SK-N-DZ (cell line): ENCODE measurements around the gene TBC1D17.

ENCODE experiments used
- DNase-seq: peaks from one replicate; pipeline ENCODE4 v3.0.0-alpha.2; 2015; ENCODE audit warnings: low spot score

Gene TBC1D17

DNA sequence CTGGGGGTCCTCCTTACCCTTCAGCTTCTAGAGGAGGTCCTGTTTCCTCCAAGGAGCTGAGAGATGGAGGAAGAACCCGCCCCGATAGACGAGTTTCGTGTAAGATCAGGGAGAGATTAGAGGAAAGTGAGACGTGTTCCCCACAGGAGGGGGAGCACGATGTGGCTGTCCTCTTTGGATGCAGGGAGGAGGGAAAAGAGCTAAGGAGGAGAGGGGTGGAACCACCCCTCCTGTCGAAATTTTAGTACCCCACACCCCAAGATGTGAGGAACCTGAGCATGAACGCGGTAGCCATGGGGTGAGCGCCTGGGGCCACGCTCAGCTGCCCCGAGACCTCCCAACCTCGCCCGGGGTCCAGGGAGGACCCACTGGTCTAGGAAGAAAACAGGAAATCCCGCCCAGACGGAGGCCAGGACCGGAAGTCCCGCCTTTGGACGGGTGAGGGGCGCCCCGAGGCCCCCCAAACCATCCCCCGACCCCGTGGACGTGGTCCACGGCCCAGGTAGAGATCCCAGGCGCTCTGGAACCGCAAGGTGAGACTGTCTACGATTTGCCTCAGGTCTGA is 1.6 kb upstream of the TBC1D17 start:
- peak; percentile 57 for DNase-seq

DNA sequence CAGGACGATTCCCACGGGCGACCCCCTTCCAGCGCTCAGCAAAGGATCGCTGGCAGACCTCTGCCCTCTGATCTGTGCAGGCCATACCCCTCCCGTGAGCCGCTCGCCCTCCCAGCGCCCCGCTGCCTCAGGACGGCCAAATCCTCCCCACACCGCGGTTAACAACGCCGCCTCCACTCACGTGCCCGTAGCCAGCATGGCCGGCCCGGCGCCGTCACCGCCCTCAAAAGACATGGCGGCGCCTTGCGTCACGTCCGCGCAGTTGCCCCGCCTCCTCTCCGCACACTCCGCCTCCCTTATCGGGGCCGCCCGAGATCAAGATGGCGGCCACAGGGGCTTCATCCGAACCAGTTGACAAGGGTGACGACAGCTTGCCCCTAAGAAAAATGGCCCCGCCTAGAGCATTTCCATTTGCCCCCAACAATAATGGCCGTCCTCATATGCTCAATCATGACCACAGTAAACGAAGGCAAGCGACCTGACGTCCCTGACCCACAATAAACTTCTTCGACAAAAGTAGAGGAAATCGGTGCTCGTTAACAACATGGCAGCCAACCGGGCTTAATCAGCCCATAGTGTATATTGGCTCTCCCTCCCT is 981 bp upstream of the TBC1D17 start:
- peak; percentile 95 for DNase-seq

DNA sequence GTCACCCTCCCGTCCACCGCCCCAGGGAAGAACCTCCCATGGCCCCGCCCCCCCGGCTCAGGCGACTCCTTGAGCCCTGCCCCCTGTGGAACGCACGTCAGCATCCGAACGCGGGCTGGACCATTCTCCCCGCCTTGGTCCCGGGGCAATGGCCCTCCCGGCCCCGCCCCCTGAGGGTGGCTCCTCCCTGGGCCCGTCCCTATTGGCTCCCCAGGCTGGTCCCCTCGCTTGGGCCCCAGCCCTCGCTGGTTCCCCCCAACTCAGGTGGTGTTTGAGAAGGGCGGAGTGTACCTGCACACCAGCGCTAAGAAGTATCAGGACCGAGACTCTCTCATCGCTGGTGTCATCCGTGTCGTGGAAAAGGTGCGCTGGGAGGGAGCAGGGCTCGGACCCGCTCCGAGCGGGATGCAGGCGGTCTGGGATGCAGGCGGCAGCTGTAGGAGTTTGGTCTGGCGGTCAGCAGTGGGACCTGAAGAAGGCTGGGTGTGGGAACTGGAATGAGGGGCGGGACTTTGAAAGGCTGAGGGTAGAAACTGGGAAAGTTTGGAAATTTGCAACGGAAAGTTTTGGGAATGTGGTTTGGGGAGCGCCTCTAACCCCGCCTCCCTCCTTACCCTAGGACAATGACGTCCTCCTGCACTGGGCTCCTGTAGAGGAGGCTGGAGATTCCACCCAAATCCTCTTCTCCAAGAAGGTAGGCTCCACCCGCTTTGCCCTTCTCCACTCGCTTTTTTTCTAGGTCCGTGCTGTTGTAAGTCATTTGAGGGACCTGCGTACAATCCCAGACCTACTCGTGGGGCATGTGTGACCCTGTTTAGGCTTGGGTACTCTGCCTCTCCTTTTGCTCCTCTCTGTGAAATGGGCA is 609 bp downstream of the TBC1D17 start:
- peak; percentile 90 for DNase-seq

DNA sequence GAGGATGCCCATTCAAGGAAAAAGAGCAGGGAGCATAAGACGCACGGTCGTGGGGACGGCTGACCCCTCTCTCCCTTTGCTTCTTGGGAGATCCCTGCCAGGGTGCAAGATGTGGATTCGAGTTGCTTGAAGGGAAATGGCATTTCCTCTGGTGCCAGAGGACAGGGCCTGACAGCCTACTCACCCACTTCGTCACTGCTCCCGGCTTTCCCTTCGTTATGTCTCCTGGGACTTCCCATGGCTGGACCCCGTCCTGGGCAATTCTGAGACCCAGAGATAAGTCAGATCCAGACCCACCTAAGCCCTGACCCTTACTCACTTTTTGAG is 1.2 kb downstream of the TBC1D17 start:
- no peak for DNase-seq

DNA sequence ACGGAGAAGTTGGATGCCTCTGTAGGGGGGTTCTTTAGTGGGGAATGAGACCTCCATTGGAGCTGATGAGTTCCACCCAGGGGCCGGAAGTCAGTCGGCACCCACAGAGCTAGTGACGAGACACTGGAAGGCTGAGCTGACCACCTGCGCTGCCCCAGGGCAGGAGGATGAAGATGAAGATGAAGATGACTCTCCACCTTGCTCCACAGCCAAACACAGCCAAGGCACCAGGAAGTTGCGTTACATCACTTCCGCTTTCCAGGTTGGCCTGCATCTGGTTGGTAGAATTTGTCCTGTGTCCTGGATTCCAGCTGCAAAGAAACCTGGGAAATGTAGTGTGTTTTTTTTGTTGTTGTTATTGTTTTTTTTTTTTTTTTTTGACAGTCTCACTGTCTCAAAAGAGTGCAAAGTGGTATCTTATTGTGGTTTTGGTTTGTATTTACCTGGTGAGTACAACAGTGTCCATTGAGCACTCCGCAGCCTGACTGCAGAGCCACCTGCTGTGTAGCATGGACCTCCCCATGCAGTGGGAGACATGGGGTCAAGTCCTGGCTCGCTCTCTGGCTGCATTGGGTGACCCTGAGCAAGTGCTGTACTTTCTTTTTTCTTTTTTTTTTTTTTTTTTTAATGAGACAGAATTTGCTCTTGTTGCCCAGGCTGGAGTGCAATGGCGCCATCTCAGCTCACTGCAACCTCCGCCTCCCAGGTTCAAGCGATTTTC is 1.9 kb downstream of the TBC1D17 start:
- no peak for DNase-seq

DNA sequence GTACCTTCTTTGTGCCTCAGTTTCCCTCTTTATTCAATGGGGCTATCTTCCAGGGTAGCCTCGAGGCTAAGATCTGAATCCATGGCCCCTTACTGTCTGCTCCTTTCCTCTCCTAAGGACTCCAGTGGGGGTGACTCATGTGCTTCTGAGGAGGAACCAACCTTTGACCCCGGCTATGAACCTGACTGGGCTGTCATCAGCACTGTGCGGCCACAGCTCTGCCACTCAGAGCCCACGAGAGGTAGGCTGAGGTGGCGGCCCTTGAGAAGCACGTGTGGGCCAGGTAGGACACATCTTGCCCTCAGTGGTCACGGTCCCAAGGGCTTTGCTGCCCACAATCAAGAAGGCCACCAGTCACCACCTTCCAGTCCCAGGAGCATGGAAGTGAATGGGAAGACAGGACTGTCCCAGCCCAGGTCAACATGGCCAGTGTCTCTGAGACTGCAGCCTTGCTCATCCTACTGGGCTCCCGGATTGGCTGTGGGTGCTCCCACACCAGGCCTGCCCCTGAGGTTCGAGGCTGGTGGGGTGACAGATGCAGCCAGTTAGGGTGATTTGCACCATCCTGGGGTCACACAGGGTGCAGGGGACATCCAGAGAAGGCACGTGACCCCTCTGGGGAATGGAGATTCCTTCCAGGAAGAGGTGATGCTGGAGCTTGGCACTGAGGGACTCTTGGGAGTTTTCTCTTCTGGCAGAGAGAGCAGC is 2.8 kb downstream of the TBC1D17 start:
- no peak for DNase-seq

DNA sequence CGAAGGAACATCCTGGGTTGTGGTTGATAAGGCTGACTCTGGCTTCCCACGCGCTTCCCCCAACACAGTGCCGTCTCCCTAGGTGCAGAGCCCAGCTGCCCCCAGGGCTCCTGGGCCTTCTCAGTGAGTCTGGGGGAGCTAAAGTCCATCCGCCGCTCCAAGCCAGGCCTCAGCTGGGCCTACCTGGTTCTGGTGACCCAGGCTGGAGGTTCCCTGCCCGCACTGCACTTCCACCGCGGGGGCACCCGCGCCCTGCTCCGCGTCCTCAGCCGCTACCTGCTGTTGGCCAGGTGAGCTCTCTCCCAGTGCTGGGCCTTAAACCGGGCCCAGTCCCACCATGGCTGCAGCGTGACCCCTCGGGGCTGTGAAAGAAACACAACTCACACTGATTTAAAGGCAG is 3.7 kb downstream of the TBC1D17 start:
- DNase-seq, result no peak

DNA sequence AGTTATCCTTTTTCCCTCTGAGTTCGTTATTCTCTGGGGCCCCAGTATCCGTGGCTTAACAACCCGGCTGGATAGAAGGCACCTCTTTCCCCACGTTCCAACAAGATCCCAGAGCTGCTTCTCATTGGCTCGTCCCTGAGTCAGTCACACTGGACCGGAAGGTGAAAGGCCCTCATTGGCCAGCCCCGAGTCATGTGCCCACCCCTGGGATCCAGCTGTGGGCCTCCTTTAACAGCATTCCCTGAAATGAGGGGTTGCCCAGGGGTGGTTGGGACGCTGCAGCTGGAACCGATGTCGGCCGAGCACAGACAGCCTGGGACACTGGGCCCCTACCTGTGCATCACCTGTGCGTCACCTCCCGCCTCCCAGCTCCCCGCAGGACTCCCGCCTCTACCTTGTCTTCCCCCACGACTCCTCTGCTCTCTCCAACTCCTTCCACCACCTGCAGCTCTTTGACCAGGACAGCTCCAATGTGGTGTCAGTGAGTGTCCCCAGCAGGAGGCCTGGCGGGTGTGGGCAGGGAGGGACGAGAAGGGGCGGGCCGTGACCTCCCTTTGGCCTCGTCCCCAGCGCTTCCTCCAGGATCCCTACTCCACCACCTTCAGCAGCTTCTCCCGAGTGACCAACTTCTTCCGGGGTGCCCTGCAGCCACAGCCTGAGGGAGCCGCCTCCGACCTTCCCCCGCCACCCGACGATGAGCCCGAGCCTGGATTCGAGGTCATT is 4.3 kb downstream of the TBC1D17 start:
- DNase-seq, result no peak

DNA sequence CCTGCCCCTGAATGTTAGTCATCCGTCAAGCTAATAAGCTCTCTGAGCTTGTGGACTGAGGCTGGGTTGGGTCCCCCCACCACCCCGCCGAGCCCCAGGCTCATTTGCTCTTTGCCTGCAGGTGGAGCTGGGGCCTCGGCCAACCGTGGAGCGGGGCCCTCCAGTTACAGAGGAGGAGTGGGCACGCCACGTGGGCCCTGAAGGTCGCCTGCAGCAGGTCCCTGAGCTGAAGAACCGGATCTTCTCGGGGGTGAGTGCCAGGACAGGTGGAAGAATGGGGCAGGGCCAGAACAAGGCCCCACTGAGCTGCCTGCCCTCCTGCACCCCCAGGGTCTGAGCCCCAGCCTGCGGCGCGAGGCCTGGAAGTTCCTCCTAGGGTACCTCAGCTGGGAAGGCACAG is 5.1 kb downstream of the TBC1D17 start:
- no peak for DNase-seq

DNA sequence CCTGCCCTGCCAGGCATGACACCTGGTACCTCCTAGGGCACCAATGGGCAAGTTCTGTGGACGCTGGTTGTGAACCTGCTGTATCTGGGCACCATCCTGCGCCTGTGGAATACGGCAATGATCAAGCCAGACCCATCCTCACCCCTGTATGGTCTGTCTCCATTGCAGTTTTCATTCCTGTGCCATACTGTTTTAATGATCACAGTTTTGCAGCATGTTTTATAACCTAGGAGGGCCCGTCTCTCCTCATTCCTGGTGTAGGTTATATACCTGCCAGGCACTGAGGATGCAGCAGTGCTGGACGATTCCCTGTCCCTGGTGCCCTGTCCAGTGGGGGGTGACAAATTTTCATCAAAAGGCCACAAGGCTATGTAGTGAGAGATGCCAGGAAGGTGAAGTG is 5.6 kb downstream of the TBC1D17 start:
- no peak for DNase-seq

DNA sequence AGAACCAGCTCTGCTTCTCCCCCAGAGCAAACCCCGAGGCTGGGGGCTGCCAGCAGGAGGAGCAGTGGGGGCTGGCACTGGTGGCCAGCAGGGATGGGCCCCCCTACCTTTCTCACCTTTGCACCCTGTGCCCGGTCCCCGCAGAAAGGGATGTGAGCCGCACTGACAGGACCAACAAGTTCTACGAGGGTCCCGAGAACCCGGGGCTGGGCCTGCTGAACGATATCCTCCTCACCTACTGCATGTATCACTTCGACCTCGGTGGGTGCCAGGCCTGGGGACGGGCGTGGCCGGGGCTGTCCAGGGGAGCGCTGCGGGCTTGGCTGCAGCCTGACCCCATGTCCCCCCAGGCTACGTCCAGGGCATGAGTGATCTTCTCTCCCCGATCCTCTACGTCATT is 6.6 kb downstream of the TBC1D17 start:
- DNase-seq, result no peak

DNA sequence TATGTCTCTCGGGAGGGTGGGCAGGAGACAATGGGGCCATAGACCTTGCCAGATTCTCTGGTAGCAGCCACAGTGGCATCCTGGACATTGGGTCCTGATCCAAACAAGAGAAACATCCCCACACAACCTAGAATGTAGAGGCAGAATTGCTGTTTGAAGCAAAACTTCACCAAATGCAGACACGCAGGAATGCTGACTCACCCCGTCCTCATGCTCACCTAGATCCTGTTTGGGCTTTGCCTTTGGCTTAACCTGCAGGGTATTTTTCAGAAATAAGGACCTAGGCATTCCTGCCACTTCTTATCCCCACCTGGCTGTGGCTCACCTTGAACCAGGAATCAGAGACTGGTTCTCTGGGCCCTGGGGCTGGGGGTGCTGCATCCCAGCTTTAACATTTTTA is 7.3 kb downstream of the TBC1D17 start:
- no peak for DNase-seq

DNA sequence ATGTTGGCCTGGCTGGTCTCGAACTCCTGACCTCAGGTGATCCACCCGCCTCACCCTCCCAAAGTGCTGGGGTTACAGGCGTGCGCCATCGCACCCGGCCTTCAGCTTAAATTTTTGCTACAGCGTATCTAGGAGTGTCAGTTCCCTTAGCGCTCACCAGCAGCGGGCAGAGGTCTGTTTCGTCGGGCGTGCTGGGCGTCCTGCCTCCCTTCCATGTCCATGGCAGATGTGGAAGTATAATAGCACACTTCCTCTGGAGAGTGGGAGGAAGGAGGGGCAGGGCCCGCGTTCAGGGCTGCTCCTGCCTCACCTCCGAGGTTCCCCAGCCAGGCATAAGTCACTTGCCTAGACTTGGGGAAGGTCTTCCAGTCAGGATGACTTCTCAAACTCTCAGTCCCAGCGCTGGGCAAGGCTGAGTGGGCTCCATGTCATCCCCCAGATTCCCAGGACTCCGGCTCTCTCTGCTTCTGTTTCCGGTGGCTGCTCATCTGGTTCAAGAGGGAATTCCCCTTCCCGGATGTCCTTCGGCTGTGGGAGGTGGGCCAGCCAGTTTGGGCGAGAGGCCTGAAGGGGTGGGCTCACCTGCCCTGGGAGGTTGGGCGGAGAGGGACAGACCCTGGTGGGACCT is 9.6 kb downstream of the TBC1D17 start:
- DNase-seq, result no peak

DNA sequence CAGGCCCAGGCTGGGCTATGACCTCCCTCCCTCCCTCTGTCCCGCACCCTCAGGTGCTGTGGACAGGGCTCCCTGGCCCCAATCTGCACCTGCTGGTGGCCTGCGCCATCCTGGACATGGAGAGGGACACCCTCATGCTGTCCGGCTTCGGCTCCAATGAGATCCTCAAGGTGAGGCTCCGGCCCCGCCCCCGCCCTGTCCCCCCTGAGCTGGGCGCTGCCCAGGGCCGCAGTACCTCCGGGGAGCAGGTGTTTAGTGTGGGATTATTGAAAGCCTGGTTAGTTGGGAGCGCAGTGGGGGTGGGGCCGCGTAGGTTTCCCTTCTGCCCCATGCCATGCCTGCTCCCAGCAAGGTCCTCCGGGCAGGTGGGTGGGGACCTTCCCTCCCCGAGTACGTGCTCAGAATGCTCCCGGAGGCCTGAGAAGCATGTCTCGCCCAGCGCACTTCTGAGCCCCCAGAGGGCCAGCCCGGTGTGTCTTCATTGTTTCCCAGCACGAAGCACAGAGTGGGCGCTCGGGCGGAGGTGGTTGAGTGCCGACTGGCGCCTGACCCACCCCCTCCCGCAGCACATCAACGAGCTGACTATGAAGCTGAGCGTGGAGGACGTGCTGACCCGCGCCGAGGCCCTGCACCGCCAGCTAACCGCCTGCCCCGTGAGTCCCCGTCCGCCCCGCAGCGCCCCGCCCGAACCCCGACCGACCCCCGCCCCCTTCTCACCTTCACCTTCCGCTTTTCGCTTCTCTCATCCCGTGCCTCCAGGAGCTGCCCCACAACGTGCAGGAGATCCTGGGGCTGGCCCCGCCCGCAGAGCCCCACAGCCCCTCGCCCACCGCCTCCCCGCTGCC is 10.4 kb downstream of the TBC1D17 start:
- DNase-seq, result no peak

DNA sequence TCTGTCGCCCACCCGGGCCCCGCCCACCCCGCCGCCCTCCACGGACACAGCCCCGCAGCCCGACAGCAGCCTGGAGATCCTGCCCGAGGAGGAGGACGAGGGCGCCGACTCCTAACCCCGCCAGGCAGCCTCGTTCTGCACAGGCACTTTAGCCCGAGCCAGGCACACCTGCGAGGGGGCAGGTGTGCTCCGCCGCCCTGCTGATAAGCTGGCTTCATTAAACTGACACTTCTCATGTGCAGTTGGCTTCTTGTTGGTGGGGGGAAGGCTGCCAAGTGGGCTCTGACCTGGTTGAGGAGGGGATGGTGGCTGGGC is 11.0 kb downstream of the TBC1D17 start:
- DNase-seq, result no peak

DNA sequence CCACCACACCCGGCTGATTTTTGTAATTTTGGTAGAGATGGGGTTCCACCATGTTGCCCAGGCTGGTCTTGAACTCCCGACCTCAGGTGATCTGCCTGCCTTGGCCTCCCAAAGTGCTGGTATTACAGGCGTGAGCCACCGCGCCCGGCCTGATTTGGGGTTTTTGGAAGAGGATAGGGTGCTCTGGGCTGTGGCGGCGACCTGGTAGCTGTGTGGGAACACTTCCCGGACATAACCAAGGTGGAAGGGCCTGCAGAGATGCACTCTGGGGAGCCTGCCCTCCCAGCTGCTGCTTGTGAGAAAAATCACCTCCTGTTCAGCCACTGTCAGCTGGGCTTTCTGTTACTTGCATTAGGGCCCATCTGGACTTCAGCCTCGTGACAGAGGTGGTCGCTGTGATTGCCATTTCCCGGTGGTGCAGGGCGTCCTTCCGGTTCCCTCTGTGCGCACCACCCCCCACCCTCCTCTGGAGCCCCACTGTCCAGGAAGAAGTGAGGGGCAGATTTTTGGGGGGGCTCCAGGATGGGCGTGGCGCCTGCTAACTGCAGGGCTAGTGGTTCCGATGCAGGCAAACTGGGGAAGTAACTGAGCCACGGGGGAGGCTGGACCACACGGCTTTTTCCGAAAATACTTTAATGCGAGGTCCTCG is 11.7 kb downstream of the TBC1D17 start:
- no peak for DNase-seq

DNA sequence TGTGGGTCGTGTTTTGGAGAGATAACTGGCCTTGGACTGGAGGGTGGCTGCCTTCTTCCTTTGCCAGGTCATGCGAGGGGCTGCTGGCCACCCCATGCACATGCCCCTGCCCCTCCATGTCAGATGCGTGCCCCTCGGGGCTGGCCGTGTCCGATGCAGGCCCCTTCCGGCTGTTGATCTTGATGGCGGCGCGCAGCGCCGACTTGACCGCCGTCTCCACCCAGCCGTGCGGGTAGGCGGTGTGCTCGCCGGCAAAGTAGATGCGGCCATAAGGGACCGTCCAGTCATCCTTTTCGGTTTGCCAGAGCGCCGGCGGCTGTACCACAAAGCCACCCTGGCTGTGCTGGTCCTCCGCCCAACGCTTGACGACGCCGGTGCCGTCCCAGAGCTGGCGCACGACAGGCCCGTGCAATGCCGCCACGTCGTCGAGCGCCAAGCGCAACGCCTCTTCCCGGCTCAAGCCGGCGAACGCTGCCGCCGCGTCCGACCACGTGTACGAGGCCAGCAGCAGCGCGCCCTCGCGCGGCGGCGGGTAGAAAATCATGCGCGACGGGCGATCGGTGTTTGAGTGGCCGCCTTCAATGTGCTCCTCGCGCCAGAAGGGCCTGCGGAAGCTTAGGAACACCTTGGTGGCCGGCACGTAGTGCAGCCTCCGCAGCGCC is 12.3 kb downstream of the TBC1D17 start:
- DNase-seq, result no peak

DNA sequence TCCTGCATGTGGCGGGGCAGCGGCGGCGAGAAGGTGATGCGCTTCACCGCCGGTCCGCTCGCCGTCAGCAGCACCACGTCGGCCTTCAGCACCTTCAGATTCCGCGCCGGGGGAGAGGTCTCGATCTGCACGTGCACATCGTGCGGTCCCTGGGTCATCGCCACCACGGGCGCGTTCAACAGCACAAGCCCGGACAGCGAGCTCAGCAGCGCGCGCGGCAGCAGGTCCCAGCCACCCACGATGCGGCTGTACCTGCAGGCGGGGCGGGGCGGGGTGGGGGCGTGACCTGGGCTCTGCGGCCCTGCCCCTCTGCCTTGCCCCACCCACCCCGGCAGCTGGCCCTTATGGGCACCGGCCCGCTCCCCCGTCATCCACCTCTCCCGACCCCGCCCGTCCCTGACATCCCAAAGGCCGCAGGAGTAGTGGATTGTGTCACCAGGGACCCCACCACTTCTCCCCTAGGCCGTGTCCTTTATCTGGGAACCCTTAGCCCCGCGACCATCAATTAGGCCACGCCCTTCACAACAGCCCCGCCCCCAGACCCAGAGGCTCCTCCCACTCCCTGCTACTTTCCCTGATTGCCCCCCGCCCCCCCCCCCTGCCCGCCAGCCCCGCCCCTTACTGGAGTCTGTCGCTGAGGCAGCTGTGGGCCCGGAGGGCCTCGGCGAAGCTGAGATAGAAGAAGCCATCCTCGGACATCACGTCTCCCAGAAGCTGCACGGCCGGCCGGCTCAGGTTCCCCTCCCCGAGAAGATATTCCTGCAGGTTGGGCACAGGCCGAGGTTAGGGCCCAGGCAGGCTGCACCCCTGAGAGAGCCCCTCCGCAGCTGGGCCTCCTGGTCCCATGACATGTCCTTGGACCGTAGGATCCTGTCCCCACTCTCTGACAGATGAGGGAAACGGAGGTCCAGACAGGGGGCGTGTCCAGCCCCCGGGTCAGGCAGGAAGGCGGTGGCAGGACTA is 13.1 kb downstream of the TBC1D17 start:
- DNase-seq, result no peak
